HG03045 (cell line): ENCODE results near the gene DAAM1.

Experiments used
- ATAC-seq: cut with Tn5 transposase; IDR thresholded peaks from one replicate; pipeline ENCODE4 v1.9.1; 2021; ENCODE audit warnings: mild to moderate bottlenecking, moderate library complexity; ENCODE audit not compliant: unreplicated experiment

The DAAM1 gene

GRCh38 chr14:59336098-59336497 is 147.6 kb downstream of the DAAM1 start:
- no peak for ATAC-seq

- no peak for ATAC-seq
These were observed 148.2 kb downstream of the DAAM1 start for GRCh38 chr14:59336706-59337105.

- ATAC-seq: no peak
These were observed 148.7 kb downstream of the DAAM1 start for GRCh38 chr14:59337141-59337611.

- ATAC-seq: no peak
These were observed 150.3 kb downstream of the DAAM1 start for GRCh38 chr14:59338761-59339160.

GRCh38 chr14:59339524-59340330 is 151.3 kb downstream of the DAAM1 start:
- no peak for ATAC-seq

- ATAC-seq: no peak
These were observed 153.5 kb downstream of the DAAM1 start for GRCh38 chr14:59341858-59342477.

- no peak for ATAC-seq
These were observed 154.3 kb downstream of the DAAM1 start for GRCh38 chr14:59342516-59343484.

GRCh38 chr14:59343585-59343984 is 155.1 kb downstream of the DAAM1 start:
- no peak for ATAC-seq

GRCh38 chr14:59344016-59344415 is 155.5 kb downstream of the DAAM1 start:
- ATAC-seq: no peak

- no peak for ATAC-seq
These were observed 156.4 kb downstream of the DAAM1 start for GRCh38 chr14:59344691-59345455.

- ATAC-seq: no peak
These were observed 157.9 kb downstream of the DAAM1 start for GRCh38 chr14:59346329-59346728.

- ATAC-seq: no peak
These were observed 158.5 kb downstream of the DAAM1 start for GRCh38 chr14:59346796-59347510.

GRCh38 chr14:59347511-59347900 is 159.0 kb downstream of the DAAM1 start:
- no peak for ATAC-seq

GRCh38 chr14:59347915-59348314 is 159.4 kb downstream of the DAAM1 start:
- ATAC-seq: no peak

- no peak for ATAC-seq
These were observed 160.8 kb downstream of the DAAM1 start for GRCh38 chr14:59349258-59349701.

GRCh38 chr14:59352961-59353360 is 164.5 kb downstream of the DAAM1 start:
- ATAC-seq: no peak

- no peak for ATAC-seq
These were observed 166.2 kb downstream of the DAAM1 start for GRCh38 chr14:59354666-59355065.

- ATAC-seq: no peak
These were observed 166.6 kb downstream of the DAAM1 start for GRCh38 chr14:59355091-59355490.

GRCh38 chr14:59356312-59356711 is 167.8 kb downstream of the DAAM1 start:
- ATAC-seq: peak; percentile 36

GRCh38 chr14:59356767-59357166 is 168.3 kb downstream of the DAAM1 start:
- peak; percentile 71 for ATAC-seq
